HUDEP-2 (cell line): ENCODE measurements around the gene TPCN1.

Experiments
- DNase-seq, 76 experiments: peaks; one replicate each; lab custom pipeline; 2025; ENCODE audit not compliant: unreplicated experiment in 76 of 76; lab: John Stamatoyannopoulos, UW

TPCN1 gene

DNA sequence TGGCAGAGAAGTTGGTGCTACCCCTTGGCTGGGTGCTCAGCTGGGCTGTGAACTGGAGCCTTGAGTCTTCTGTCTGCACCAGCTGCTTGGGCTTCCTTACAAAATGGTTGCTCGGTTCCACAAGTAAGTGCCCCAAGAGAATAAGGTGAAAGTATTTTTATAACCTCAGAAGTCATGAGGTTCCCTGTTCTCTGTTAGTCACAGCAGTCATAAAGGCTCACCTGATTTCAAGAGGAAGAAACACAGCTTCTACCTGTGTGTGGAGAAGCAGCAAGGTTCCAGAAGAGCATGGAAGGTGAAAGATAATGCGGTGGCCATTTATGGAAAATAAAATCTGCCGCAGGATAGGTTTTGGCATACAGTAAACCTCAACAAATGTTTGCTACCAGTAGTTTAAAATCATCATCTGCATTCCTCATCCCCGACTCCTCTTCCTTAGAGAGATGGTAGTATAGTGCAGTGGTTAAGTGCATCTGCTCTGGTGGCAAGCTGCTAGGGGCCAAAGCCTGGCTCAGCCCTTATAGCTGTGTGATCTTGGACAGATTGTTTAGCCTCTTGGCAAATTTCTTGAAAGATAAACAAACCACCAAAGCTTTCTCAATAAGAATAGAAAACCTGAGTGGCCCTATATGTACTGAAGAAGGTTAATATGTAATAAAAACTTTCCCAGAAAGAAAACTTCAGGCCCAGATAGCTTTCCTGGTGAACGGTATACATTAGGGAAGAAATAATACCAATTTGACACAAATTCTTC lies 32.4 kb downstream of the TPCN1 start:
- DNase-seq = no peak

GRCh38 chr12:113254298-113254697 lies 33.0 kb downstream of the TPCN1 start:
- DNase-seq = no peak

DNA sequence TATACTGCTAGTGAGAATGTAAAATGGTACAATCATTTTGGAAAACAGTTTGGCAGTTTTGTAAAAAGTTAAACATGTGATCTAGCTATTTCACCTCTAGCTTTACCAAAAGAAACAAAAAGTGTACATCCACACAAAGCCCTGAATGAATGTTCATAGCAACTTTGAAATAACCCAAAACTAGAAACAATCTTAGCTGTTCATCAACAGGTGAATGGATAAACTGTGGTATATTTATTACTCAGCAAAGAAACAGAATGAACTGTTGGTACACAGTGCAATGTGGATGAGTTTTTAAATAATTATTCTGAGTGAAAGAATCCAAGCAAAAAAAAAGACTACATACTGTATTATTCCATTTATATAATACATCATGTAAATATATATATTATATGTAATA lies 36.3 kb downstream of the TPCN1 start:
- DNase-seq = no peak

- DNase-seq = no peak
Observed at GRCh38 chr12:113260127-113260526, 38.9 kb downstream of the TPCN1 start.

DNA sequence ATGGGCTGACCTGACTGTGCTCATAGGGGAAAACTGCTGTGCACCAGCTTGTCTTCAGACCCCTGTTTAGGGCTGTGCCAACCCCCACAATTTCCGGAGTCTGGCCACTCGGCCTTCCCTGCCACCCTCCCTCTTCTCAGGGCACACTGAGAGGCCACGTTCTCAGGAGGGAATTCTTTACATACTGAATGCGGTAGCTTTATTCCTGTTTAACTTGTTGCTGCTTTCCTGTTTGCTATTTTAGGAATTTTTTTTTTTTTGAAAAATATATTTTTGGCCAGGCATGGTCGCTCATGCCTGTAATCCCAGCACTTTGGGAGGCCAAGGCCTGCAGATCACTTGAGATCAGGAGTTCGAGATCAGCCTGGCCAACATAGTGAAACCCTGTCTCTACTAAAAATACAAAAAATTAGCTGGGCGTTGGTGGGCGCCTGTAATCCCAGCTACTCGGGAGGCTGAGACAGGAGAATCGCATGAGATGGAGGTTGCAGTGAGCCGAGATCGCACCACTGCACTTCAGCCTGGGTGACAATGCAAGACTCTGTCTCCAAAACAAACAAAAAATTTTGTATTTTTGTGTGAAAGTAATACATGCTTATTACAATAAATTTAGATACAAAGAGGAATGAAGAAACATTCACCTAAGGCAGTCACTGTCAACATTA lies 39.5 kb downstream of the TPCN1 start:
- no peak for DNase-seq

GRCh38 chr12:113261847-113262470 lies 40.7 kb downstream of the TPCN1 start:
- peak in 21 of 76 experiments; percentile 2 to 56 (median 14) for DNase-seq

DNA sequence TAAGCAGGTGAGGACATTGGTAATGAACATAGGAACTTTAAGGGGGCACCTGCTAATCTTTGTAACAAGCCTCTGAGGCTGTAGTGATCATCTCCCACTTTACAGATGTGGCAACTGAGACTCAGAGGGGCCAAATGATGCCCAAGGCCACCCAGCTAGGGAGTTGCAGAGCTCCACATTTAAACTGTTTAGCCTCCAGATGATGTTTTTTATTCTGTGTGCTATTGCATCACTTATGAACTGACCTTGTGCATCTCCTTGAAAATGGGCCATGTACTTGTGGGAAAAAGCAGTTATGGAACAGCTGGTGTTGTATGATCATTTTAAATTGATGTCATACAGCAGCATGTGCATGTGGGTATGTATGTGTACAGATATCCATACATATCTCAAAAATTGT lies 41.4 kb downstream of the TPCN1 start:
- no peak for DNase-seq

GRCh38 chr12:113263431-113263963 lies 42.2 kb downstream of the TPCN1 start:
- no peak for DNase-seq

DNA sequence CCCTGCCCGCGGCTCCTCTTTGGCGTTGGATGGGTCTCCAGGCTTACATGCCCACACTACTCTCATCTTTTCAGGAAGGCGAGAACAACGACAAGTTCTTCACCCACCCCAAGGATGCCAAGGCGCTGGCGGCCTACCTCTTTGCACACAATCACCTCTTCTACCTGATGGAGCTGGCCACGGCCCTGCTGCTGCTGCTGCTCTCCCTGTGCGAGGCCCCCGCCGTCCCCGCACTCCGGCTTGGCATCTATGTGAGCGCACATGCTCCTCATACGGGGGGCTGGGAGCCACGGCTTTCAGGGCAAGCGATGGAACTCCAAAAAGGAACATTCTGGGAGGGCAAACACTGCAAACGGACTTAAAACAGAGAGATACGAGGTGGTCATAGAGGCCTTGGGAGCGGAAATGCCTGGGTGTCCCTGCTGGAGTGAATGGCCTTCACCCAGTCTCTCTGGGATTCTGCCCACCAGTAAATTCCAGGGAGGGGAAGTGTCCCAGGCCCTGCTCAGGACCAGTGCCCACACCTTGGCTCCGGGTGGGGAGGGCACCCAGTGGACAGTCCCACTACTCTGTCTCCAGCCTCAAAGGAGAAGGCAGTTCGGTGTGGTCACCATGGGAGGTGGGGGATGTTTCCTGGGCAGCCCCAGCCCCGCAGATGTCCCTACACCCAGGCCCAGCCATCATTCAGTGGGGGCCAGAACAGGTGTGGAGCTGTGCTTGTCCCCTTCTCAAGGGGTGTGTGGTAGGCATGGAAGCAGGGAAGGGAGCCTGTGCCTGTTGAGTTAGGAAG lies 45.0 kb downstream of the TPCN1 start:
- no peak for DNase-seq

- no peak for DNase-seq
Observed at GRCh38 chr12:113267621-113268020, 46.4 kb downstream of the TPCN1 start.

GRCh38 chr12:113268136-113268535 lies 46.9 kb downstream of the TPCN1 start:
- DNase-seq = no peak

DNA sequence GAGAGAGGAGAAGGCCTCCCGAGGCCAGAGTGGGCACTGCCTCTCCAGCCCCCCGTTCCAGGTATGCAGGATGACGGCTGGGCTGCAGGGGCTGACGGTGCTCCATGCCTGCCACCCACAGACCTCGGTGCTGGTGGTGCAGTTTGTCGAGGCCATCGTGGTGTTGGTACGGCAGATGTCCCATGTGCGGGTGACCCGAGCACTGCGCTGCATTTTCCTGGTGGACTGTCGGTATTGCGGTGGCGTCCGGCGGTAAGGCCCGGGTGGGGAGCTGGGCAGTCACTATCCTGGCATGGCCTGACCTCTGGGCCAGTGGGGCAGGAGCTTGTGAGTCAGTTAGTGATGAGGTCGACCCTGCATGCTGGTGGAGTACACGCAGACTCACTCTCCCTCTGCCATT lies 47.4 kb downstream of the TPCN1 start:
- DNase-seq = no peak

- no peak for DNase-seq
Observed at GRCh38 chr12:113269257-113269943, 48.1 kb downstream of the TPCN1 start.

DNA sequence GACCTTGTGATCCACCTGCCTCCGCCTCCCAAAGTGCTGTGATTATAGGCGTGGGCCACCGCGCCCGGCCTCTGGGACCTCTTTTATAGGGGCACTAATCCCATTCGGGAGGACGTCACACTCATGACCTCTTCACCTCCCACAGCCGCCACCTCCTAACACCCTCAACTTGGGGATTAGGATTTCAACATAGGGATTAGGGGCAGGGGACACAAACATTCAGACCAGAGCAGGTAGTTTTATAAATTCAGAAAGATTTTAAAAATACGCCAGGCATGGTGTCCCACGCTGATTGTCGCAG lies 49.4 kb downstream of the TPCN1 start:
- no peak for DNase-seq

GRCh38 chr12:113271466-113271852 lies 50.2 kb downstream of the TPCN1 start:
- no peak for DNase-seq

DNA sequence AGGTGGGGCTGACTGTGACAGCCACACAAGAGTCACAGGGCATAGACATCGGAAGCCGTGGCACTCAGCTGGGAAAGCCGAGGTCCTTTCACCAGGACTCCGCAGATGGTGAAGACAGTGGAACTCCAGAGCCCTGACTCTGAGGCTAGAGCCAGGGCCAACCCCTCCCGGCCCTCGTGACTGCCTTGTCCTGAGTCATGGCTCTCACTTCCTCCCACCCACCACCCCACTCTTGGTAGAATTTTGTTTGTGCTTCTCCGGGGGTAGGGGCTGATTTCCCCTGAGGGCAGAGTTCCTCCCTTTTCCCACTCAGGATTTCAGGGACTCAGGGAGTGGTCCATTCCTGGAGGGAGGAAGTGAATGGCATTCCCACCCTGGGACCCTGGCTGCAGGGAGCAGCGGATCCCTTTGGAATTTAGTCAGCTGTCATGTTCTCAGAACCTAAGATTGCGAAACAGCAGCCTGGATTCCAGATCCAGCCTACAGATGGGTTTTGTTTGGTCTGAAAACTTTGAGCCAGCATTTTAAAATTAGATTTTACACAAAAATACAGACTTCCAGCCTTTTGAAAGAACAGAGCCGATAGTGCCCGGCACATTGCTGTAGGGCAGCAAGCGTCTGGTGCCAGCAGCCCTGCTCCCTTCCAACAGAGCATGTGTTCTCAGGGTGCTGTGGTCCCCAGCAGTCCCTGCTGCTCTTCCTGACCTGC lies 50.7 kb downstream of the TPCN1 start:
- peak in 1 of 76 experiments; percentile 2 for DNase-seq

DNA sequence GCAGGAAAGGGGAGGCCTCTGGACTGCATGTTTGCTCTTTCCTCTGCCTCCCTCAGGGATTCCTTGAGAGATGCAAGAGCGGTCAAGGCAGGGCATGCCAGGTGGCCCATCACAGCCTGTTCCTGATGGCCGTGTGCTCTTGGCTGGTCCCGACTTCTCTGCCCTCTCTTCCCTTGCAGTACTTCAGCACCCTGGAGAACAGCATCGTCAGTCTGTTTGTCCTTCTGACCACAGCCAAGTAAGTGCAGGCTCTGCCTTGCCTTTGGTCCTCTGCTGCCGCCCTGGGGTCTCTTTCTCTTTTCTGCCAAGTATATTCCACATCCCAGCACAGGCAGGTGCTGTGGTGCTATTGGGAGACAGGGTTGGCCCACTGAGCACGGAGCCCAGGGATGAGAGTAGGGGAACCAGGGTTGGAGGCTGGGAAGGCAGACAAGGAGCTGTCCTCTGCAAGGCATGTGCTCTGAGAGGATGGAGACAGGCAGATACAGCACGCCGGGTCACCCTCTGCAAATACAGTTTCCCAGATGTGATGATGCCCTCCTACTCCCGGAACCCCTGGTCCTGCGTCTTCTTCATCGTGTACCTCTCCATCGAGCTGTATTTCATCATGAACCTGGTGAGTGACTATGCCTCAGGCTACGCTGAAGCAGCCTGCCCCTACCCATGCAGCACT lies 51.9 kb downstream of the TPCN1 start:
- DNase-seq = no peak

GRCh38 chr12:113274848-113275247 lies 53.6 kb downstream of the TPCN1 start:
- DNase-seq = no peak

DNA sequence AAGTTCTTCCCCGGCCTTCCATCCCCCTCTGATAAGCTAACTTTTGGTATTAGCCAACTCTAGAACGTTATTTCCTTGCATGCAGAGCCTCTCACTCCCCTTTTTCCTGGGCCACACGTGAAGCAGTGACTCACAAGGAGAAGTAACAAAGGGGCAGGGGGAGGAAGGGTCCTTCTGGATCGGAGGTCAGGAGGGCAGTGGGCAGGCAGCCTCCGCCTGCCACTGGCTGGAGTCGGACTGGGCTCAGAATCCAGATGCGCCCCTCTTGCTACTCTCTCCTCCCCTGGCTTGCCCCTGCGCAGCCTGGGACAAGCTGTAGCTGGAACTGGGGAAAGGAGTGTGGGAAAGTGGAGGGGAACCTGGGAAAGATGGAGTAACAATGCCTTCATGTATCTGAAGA lies 55.0 kb downstream of the TPCN1 start:
- DNase-seq = no peak
